NCI-H1930 (cell line): Measurements from ENCODE around the gene GDF7.

Experiments
- DNase-seq, 2 experiments: peaks; one replicate each; lab custom pipeline; 2025; lab: John Stamatoyannopoulos, UW

The GDF7 gene

GRCh38 chr2:20629181-20629580 is 37.8 kb upstream of the GDF7 start:
- no peak for DNase-seq

GRCh38 chr2:20629581-20630171 is 37.3 kb upstream of the GDF7 start:
- DNase-seq, result no peak

- DNase-seq, result no peak
Observed at GRCh38 chr2:20630967-20631366, 36.0 kb upstream of the GDF7 start.

GRCh38 chr2:20631617-20632307 is 35.2 kb upstream of the GDF7 start:
- DNase-seq, result no peak

DNA sequence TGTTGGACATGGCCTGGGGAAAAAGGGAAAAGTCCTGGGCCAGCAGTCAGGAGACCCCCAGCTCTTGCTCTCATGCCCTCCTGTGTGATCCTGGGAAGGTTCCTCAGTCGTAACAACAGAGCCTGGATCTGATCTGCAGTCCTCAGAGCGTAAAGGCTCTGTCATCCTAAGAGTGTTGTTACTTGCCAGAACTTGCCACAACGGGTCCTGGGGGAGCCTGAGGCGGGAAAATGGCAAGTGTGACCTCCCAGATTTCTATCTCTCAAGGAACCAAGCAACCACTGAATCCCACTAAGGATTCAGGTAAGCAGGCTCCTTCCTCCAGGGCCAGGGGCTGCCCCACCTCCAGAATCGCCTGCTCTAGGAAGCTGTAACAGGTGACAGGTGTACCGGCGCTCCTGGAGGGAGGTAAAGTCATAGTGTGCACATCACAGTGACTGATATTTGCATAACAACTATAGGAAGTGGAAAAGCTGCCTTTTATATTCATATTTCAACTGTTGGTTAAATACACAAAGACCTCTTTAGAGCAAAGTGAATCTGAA is 34.4 kb upstream of the GDF7 start:
- no peak for DNase-seq

- DNase-seq, result no peak
Observed at GRCh38 chr2:20633001-20633400, 33.9 kb upstream of the GDF7 start.

GRCh38 chr2:20633794-20634506 is 33.0 kb upstream of the GDF7 start:
- DNase-seq, result no peak

GRCh38 chr2:20634507-20635112 is 32.3 kb upstream of the GDF7 start:
- no peak for DNase-seq

DNA sequence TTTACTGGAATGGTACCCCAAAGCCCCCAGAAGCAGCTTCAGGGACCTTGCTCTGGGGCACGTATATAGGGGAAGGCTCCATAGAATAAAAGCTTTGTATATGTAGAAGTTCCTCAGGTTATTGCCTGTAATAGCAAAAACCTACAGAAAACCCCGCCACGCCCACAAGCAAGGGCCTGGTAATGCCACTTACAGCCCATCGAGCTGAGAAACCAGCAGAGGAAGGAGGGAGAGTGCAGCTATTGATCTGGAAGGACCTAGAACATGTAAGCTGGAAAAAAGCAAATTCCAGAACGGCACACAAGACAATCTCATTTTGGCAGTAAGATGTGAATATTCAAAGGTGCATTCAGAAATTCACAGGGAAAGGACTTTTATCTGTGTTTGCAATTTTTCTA is 31.8 kb upstream of the GDF7 start:
- no peak for DNase-seq

GRCh38 chr2:20635675-20636584 is 31.0 kb upstream of the GDF7 start:
- DNase-seq, result peak; percentile 20 to 35

DNA sequence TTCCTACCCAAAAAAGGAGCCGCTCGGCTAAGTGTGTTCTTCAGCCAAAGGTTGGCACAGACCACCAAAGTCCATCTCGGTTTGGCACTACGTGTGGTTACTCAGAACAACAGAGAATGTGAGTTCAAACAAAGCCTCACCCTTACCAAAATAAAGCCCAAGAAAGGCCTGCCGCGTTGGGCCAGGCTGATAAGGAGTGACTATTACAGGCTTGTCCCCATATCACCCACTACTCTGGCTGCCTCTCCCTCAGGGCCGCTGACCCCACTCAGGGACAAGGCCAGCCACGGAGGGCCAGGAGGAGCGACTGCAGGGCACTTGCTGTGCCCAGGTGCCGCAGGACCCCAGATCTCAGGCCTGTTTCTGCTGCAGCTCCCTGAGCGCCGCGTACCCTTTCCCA is 29.8 kb upstream of the GDF7 start:
- DNase-seq, result no peak

- DNase-seq, result no peak
Observed at GRCh38 chr2:20638014-20638413, 28.9 kb upstream of the GDF7 start.

- no peak for DNase-seq
Observed at GRCh38 chr2:20638646-20639430, 28.1 kb upstream of the GDF7 start.

DNA sequence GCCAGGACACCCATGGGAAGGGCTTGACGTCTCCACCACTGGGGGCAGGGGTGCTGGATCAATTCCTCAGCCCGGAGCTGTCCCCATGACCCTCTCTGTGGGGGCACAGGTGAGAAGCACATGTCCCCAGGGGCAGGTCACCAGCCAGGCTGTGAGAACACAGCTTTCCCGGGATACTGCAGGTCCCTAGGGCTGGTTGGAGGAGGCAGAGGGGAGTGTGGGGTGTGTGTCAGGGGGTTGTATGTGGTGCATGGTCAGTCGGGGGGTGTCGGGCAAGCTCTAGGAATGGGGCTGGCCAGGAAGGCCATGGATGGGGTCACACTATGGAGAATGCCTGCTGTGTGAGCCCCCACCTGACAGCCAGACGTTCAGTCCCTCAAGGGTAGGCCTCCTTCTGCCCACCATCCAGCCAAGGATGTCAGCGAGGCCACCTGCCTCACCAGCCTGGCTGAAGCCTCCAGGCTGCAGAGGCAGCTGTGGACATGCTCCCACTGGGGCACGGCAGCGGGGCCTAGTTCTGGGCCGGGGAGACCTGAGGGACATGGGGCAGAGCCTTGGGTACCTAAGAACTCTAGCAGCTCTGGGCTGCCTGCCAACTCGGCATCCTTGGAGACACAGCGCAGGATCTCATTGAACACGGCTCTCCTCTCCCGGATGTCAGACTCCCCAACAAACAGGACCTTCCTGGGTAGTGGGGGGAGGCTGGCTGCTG is 26.4 kb upstream of the GDF7 start:
- no peak for DNase-seq

DNA sequence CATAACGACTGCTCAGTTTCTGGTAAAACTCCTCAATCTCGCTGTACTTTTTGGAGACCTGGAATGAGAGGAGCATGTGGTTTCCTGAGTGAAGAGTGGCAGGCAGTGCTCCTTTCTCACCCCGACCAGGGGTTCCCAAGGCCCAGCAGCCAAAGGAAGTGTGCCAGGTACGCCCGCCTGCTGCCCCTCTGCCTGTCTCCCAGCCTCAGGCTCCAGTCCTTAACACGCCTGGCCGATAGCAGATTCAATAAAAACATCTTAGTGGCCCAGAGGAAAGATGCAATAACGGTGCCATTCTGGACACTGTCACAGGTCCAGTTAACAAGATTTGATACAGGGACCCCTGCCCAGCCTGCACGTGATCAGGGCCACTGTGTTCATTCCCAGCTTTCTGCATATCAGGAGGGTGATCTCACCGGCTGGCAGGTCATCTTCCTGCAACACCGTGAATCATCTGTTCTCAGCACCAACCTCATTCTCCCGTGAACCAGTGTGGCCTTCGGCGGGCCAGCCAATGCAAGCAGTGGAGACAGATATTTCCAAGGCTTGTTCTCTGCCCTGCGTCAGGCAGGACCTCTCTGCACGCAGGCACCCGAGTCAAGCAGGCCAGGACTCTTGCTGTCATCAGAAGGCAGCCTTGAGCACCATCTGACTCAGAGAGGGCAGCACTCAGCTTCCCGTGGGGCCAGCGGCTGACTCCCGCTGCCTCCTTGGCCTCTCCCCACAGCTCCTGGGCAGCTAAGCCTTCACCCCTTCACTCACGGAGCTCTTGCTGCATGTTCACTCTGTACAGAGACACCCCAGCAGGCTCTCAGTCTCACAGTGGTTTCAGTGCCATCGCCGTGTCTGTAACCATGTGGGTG is 25.6 kb upstream of the GDF7 start:
- no peak for DNase-seq

GRCh38 chr2:20642055-20642971 is 24.6 kb upstream of the GDF7 start:
- DNase-seq, result peak; percentile 30 to 46

GRCh38 chr2:20643060-20643459 is 23.9 kb upstream of the GDF7 start:
- DNase-seq, result no peak

DNA sequence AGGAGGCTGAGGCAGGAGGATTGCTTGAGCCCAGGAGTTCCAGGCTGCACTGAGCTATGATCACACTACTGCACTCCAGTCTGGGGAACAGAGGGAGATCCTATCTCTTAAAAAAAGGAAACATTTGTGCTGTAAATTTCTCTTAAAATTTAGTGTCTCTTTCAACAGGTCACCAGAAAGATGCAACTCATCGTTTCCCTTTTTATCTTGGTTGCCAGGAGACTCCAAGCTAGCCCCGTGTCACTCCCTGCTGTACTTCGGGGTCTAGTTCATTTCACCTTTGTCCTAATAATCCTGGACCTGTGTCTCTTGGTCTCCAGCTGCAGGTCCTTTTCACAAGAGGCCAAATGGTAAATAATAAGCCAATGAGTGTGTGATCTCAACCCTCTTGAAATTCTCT is 23.1 kb upstream of the GDF7 start:
- no peak for DNase-seq
